GM19099 (cell line): ENCODE data around the gene RPS6KA4.

Source experiments
- POLR2A ChIP-seq: IDR thresholded peaks from 3 replicates; pipeline ENCODE4 v1.6.1; 2011; ENCODE audit warnings: low read depth; ENCODE audit not compliant: insufficient read length; ENCODE audit errors: extremely low read depth

RPS6KA4 gene

GRCh38 chr11:64384981-64385944 is 26.3 kb downstream of the RPS6KA4 start:
- no peak for TF ChIP-seq POLR2A

- no peak for TF ChIP-seq POLR2A
Observed at GRCh38 chr11:64385945-64386704, 27.2 kb downstream of the RPS6KA4 start.

GRCh38 chr11:64387916-64388315 is 29.0 kb downstream of the RPS6KA4 start:
- no peak for TF ChIP-seq POLR2A

- TF ChIP-seq POLR2A: no peak
Observed at GRCh38 chr11:64388894-64389293, 29.9 kb downstream of the RPS6KA4 start.

- TF ChIP-seq POLR2A: no peak
Observed at GRCh38 chr11:64389851-64390250, 30.9 kb downstream of the RPS6KA4 start.

- TF ChIP-seq POLR2A: no peak
Observed at GRCh38 chr11:64390558-64390957, 31.6 kb downstream of the RPS6KA4 start.

GRCh38 chr11:64391839-64392238 is 32.9 kb downstream of the RPS6KA4 start:
- TF ChIP-seq POLR2A: no peak

- no peak for TF ChIP-seq POLR2A
Observed at GRCh38 chr11:64395545-64396078, 36.6 kb downstream of the RPS6KA4 start.

- no peak for TF ChIP-seq POLR2A
Observed at GRCh38 chr11:64396079-64396591, 37.2 kb downstream of the RPS6KA4 start.

- no peak for TF ChIP-seq POLR2A
Observed at GRCh38 chr11:64400102-64400501, 41.1 kb downstream of the RPS6KA4 start.

GRCh38 chr11:64400667-64401066 is 41.7 kb downstream of the RPS6KA4 start:
- TF ChIP-seq POLR2A: no peak

- TF ChIP-seq POLR2A: no peak
Observed at GRCh38 chr11:64401775-64402174, 42.8 kb downstream of the RPS6KA4 start.

- no peak for TF ChIP-seq POLR2A
Observed at GRCh38 chr11:64403106-64403505, 44.1 kb downstream of the RPS6KA4 start.

GRCh38 chr11:64406221-64406946 is 47.4 kb downstream of the RPS6KA4 start:
- no peak for TF ChIP-seq POLR2A

- no peak for TF ChIP-seq POLR2A
Observed at GRCh38 chr11:64407221-64407620, 48.3 kb downstream of the RPS6KA4 start.
